Hematopoietic multipotent progenitor cell treated with erythropoietin and hydrocortisone succinate and interleukin-3 and kit ligand, for 4 days (in vitro differentiated cells): Measurements from ENCODE around the gene LRCH1.

Experiments
- DNase-seq: peaks from one replicate; pipeline ENCODE4 v3.0.0-alpha.2; 2015

Gene LRCH1

GRCh38 chr13:46668302-46668720 lies 115.3 kb downstream of the LRCH1 start:
- DNase-seq, result peak; percentile 82

- DNase-seq, result peak; percentile 70
Measured at GRCh38 chr13:46668931-46669525, 116.1 kb downstream of the LRCH1 start.

GRCh38 chr13:46672338-46673090 lies 119.5 kb downstream of the LRCH1 start:
- DNase-seq, result no peak

- no peak for DNase-seq
Measured at GRCh38 chr13:46675016-46675415, 122.0 kb downstream of the LRCH1 start.

DNA sequence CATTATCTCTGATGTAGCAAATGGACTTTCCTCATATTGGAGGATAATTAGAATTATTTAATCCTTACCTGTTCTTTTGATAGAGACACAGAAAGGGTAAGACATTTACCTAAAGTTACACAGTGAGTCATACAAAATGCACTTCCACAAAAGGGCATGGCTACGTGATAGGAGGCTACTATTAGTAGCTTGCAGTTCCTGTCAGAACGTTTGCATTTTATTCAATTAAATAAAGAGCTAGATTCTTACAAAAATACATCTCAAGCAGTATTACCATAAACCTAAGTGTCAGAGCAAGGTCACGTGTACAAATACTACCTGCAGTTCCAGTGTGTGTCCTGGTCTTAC lies 123.4 kb downstream of the LRCH1 start:
- DNase-seq, result no peak

DNA sequence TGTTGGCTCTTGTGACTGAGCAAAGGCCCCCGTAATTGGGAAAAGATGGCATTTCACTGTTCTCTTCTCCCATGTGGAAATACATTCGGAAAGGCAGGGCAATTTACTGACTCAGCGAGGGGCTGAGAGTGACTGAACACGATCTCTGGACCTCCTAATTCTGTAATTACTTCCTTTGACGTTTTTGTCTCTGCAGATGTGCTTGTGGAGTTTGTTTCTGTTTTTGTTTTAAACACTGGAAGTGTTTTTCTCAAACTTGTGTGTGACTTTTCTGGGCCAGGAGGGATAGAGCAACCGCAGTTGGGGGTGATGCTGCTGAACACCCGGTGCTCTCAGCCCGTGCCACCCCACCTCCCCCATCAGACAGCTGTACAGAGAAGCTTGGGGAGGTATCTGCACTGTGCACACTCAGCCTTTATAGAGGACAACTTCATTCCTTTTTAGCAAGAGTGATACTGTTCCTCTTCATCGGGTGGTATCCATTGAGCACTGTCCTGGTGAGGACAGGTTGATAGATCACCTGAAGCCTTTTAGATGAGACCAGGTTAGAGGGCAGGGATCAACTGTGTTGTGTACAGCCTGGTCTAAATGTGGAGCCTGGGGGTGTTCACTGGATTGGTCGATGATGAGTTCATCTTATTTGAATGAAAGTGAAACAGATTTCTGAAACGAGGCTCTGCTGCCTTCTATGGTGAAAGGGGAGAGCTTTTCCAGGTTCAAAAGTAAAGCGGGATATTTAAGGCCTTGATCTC lies 126.6 kb downstream of the LRCH1 start:
- DNase-seq, result peak; percentile 49

DNA sequence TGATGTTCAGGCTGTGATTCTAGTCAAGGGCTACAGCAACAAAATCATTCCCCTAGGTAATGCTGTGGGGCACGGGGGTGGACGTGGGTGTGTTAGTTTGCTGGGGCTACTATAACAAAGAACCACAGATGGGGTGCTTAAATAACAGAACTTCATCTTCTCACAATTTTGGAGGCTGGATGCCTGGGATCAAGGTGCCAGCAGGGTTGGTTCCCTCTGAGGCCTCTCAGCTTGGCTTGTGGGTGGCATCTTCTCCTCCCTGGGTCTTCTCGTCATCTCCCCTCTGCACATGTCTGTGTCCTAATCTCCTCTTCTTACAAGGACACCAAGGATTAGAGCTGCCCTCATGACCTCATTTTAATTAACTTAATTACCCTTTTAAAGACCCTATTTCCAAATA lies 129.0 kb downstream of the LRCH1 start:
- DNase-seq, result no peak

- no peak for DNase-seq
Measured at GRCh38 chr13:46682707-46683106, 129.7 kb downstream of the LRCH1 start.

DNA sequence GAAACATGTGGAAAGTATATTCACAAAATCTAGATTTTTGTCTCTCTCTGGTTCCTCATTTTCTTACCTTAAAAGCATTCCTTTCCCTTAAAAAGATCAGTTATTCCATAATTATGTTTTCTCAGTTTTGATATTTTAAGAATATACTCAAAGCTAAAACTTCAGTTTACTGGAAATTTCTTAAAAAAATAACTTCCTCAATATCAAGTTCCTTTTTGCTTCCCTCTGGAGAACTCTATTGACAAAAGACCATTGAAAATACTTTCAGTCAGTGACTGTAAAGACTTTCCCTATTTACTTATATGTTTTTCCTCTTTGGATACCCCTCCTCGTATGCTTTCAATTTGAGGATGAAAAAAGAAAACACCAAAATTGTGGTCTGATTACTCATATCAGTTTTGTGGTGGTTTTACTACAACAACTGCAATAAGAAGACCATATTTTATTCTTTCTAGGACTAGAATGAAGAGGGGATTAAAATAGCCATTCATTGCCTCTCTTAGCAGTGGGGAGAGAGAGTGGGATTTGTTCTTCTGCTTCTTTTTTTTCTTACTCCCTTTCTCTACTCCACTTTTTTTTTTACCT lies 130.8 kb downstream of the LRCH1 start:
- no peak for DNase-seq

DNA sequence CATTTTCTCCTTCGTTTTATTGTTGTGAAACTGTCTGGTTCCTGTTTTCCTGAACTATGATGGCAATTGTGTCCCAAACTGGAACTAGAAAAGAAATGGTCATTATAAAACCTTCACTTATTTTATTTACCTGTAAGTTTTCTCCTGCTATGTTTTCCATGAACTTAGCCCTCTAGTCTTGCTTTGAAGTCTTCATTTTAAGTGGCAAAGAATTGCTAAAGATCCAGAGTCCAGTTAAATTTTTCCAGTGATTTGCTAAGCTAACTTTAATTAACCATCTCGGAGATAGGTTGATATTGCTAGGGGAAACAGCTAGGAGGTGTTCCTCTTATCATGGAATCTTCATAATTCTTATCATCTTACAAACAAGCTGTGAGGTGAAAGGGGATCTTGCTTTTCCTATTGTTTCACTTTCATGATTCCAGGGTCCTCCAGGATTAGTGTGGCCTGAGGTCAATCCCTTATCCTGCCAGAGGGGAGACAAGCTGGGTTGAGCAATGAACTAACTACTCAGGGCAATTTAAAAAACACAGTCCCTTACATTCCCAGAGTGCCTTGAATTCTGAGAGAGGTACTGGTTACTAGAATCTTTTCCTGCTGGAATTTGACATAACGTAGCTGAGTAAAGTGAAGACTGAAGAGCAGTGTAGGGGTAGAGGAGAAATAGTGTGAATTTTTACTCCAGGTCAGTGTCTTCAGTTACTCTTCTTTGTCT lies 131.5 kb downstream of the LRCH1 start:
- DNase-seq, result no peak

- peak; percentile 27 for DNase-seq
Measured at GRCh38 chr13:46685006-46685730, 132.2 kb downstream of the LRCH1 start.

GRCh38 chr13:46686171-46686570 lies 133.2 kb downstream of the LRCH1 start:
- no peak for DNase-seq

DNA sequence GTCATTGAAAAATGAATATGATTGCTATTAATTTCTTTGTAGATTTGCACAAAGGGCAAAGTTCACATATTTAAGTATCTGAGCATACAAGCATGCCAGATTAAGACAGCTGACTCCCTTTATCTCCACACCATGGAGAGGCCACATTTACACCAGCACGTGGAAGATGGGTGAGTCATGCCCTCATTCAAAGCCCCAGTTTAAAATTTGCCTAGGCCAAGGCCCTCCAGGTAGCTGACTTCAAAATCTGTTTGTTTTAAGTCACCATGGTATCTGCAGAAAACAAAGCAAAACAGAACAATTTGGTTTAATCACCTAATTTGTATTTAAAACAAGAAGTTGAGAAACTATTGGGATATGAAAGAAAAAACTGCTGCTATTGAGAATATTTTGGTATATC lies 134.8 kb downstream of the LRCH1 start:
- peak; percentile 88 for DNase-seq

- no peak for DNase-seq
Measured at GRCh38 chr13:46688306-46688705, 135.3 kb downstream of the LRCH1 start.

DNA sequence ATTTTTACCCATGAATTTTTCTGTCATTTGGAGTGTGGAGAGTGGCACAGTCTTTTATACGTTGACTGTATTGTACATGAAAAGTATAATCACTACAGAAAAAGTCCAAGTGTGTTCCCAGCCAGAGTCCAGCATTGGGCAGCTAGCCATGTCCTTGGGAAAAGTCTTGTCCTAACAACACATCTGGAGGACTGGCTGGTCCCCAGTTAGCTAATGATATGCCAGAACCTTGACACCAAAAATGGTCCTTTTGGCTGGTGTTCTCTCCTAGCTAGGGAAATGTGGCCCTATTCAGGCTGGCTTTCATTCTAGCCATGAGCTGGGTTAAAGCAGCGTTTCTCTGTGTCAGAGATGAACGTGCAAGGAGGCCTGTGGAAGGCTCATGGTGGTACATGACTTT lies 145.0 kb downstream of the LRCH1 start:
- DNase-seq, result no peak

- DNase-seq, result peak; percentile 72
Measured at GRCh38 chr13:46698910-46699460, 146.0 kb downstream of the LRCH1 start.

DNA sequence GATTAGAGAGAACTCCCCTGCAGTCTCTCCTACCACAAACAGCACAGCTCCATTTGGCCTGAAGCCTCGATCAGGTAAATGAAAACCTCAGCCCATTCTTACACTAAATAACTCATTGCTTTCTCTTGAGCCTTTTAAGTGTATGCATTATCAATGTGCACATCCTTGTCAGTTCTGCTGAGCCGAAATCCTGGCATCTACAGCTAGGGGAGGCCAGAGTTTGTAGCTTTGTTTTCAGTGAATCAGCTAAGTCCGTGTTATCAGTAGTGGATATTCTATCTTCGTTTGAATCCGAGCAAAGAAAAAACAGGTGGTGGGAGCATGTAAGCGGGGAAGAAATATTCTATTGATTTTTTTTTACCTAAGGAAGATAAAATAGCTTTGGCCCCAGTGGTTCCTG lies 159.6 kb downstream of the LRCH1 start:
- DNase-seq, result no peak

DNA sequence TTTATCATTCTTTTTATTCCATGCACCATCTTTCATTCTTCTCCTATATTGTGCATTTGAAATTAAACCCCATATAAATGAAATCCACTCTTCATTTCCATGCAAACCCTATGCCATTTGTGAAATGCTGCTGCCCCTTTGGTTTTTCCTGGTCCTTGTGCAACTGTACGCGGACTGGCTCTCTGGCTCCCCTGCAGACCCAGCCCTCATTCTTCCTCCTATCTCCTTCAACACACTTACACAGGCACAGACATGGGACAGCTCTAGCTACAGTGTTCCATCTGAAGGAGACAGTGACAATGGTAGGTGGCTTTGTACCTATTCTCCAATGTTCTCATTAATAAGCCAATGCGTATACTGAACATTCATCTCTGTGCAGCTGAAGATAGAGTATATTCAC lies 162.4 kb downstream of the LRCH1 start:
- no peak for DNase-seq

GRCh38 chr13:46716821-46717220 lies 163.9 kb downstream of the LRCH1 start:
- DNase-seq, result no peak

DNA sequence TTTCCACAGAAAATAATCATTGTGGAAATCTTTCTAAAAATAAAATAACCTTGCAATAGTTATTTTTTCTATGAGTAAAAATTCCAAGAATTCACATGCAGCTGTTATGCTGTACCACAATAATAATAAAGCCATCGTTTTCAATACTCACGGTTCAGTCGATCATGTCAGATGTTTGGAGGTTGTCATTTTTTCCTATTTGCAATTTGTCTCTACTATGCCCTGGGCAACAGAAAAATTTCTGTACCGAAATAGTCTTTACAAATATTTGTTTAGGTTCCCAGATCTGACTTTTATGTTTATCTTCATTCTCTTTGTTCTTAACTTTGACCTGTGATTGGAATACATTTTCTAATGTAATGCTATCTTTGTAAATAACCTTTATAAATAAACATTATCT lies 164.3 kb downstream of the LRCH1 start:
- DNase-seq, result no peak

GRCh38 chr13:46717856-46718255 lies 164.9 kb downstream of the LRCH1 start:
- DNase-seq, result peak; percentile 50

GRCh38 chr13:46720189-46720588 lies 167.2 kb downstream of the LRCH1 start:
- DNase-seq, result no peak
